ENCODE results near the gene PTMS. TPM values are rescaled to one million over a fixed set of nuclear protein-coding genes. Genes with fewer than 3 reads are reported as not detected.

PTMS gene
- total RNA-seq, result 166 and 192 TPM in 2 replicates

GRCh38 chr12:6765634-6766581, at the start of gene PTMS:
Gene PTMS (plus strand): TSS chr12:6766363. CDS start chr12:6766706, 343 bp downstream.

GRCh38 chr12:6723607-6724408, 42.4 kb upstream of the PTMS start, which contains the start of gene COPS7A:
Gene COPS7A (plus strand): TSS chr12:6724046. CDS start chr12:6724657, 611 bp downstream.

GRCh38 chr12:6752921-6753771, 13.0 kb upstream of the PTMS start, which contains the start of gene MLF2:
Gene MLF2 (minus strand): TSS chr12:6753141. CDS start chr12:6752334, 807 bp downstream.

GRCh38 chr12:6772331-6772695, 6.2 kb downstream of the PTMS start, which contains the start of gene LAG3:
Gene LAG3 (plus strand): TSS chr12:6772520. CDS start chr12:6772853, 333 bp downstream.

GRCh38 chr12:6788972-6789924, 23.1 kb downstream of the PTMS start, which contains the start of gene CD4:
Gene CD4 (plus strand): TSS chr12:6789528. CDS start chr12:6800139, 10,611 bp downstream.

Other genes with a start within 250 kb of the PTMS start
- gene GAPDH, start 231.8 kb upstream of the PTMS start, total RNA-seq, result 8,018 and 11,435 TPM in 2 replicates
- 1.8 and 3.3 TPM in 2 replicates for gene IFFO1, start 210.3 kb upstream of the PTMS start, total RNA-seq
- 46.7 and 47.1 TPM in 2 replicates for gene NOP2, start 198.1 kb upstream of the PTMS start, total RNA-seq
- 180 and 243 TPM in 2 replicates for gene CHD4, start 159.0 kb upstream of the PTMS start, total RNA-seq
- gene LPAR5, start 130.4 kb upstream of the PTMS start, total RNA-seq, result 16.6 TPM in 2 replicates
- 0.28 TPM in 1 of 2 replicates, not detected in the other for gene ACRBP, start 118.9 kb upstream of the PTMS start, total RNA-seq
- 19.8 and 24.4 TPM in 2 replicates for gene ING4, start 103.2 kb upstream of the PTMS start, total RNA-seq
- gene ZNF384, start 77.0 kb upstream of the PTMS start, total RNA-seq, result 15.1 and 21.8 TPM in 2 replicates
- gene PIANP, start 65.5 kb upstream of the PTMS start, total RNA-seq, result not detected in 2 replicates
- 56.4 and 63.6 TPM in 2 replicates for gene COPS7A, start 42.3 kb upstream of the PTMS start, total RNA-seq
- gene MLF2, start 13.2 kb upstream of the PTMS start, total RNA-seq, result 329 and 348 TPM in 2 replicates
- gene LAG3, start 6.2 kb downstream of the PTMS start, total RNA-seq, result 0.14 TPM in 1 of 2 replicates, not detected in the other
- 0.21 and 0.23 TPM in 2 replicates for gene CD4, start 23.2 kb downstream of the PTMS start, total RNA-seq
- 0.09 and 0.21 TPM in 2 replicates for gene GPR162, start 55.5 kb downstream of the PTMS start, total RNA-seq
- 19.7 and 23.4 TPM in 2 replicates for gene P3H3, start 62.0 kb downstream of the PTMS start, total RNA-seq
- 0.28 and 0.92 TPM in 2 replicates for gene GNB3, start 74.6 kb downstream of the PTMS start, total RNA-seq
- gene CDCA3, start 84.9 kb downstream of the PTMS start, total RNA-seq, result 23.6 and 41.0 TPM in 2 replicates
- 72.2 and 82.5 TPM in 2 replicates for gene USP5, start 85.8 kb downstream of the PTMS start, total RNA-seq
- 1,425 and 1,466 TPM in 2 replicates for gene TPI1, start 101.2 kb downstream of the PTMS start, total RNA-seq
- 8.6 and 11.8 TPM in 2 replicates for gene SPSB2, start 106.9 kb downstream of the PTMS start, total RNA-seq
- 5.9 and 8.9 TPM in 2 replicates for gene LRRC23, start 138.5 kb downstream of the PTMS start, total RNA-seq
- 8.0 and 11.1 TPM in 2 replicates for gene ENO2, start 148.2 kb downstream of the PTMS start, total RNA-seq
- gene ATN1, start 161.6 kb downstream of the PTMS start, total RNA-seq, result 13.0 and 21.7 TPM in 2 replicates
- not detected in 2 replicates for gene RNU7-1, start 177.5 kb downstream of the PTMS start, total RNA-seq
- gene C12orf57, start 177.7 kb downstream of the PTMS start, total RNA-seq, result 103 and 166 TPM in 2 replicates
- gene PTPN6, start 185.0 kb downstream of the PTMS start, total RNA-seq, result 17.7 and 21.0 TPM in 2 replicates
- 217 and 322 TPM in 2 replicates for gene PHB2, start 204.3 kb downstream of the PTMS start, total RNA-seq
- gene EMG1, start 204.6 kb downstream of the PTMS start, total RNA-seq, result 95.7 and 103 TPM in 2 replicates